Measurements from ENCODE around the gene TICAM2.

The TICAM2 gene

GRCh38 chr5:115568668-115569067 is 33.6 kb downstream of the TICAM2 start:
- DNase-seq (ENCODE audit: low read depth in 3 of 3): no peak

- DNase-seq (ENCODE audit: low read depth in 3 of 3): no peak
These were observed 37.0 kb downstream of the TICAM2 start for GRCh38 chr5:115565233-115565632.

GRCh38 chr5:115561176-115561575 is 41.1 kb downstream of the TICAM2 start:
- no peak for DNase-seq (ENCODE audit: low read depth in 3 of 3)

GRCh38 chr5:115559524-115559923 is 42.8 kb downstream of the TICAM2 start:
- DNase-seq (ENCODE audit: low read depth in 3 of 3): no peak

- no peak for DNase-seq (ENCODE audit: low read depth in 3 of 3)
These were observed 43.8 kb downstream of the TICAM2 start for GRCh38 chr5:115558388-115558956.

GRCh38 chr5:115557667-115558387 is 44.5 kb downstream of the TICAM2 start:
- no peak for DNase-seq (ENCODE audit: low read depth in 3 of 3)

- no peak for DNase-seq (ENCODE audit: low read depth in 3 of 3)
These were observed 46.0 kb downstream of the TICAM2 start for GRCh38 chr5:115556276-115556675.

GRCh38 chr5:115555084-115555633 is 47.1 kb downstream of the TICAM2 start:
- no peak for DNase-seq (ENCODE audit: low read depth in 3 of 3)

- no peak for DNase-seq (ENCODE audit: low read depth in 3 of 3)
These were observed 49.2 kb downstream of the TICAM2 start for GRCh38 chr5:115553082-115553481.

GRCh38 chr5:115551415-115551814 is 50.9 kb downstream of the TICAM2 start:
- no peak for DNase-seq (ENCODE audit: low read depth in 3 of 3)

- DNase-seq (ENCODE audit: low read depth in 3 of 3): no peak
These were observed 53.1 kb downstream of the TICAM2 start for GRCh38 chr5:115549154-115549553.

- no peak for DNase-seq (ENCODE audit: low read depth in 3 of 3)
These were observed 53.6 kb downstream of the TICAM2 start for GRCh38 chr5:115548683-115549082.

- no peak for DNase-seq (ENCODE audit: low read depth in 3 of 3)
These were observed 56.9 kb downstream of the TICAM2 start for GRCh38 chr5:115545351-115545882.

GRCh38 chr5:115544436-115545350 is 57.6 kb downstream of the TICAM2 start, which contains the start of gene FEM1C:
FEM1C (minus strand) TSS chr5:115544775; CDS start chr5:115543493, 1,282 bp downstream.
- peak; percentile 96 to 98 (median 98) for DNase-seq (ENCODE audit: low read depth in 3 of 3)

GRCh38 chr5:115544043-115544435 is 58.2 kb downstream of the TICAM2 start:
- peak; percentile 20 to 54 (median 30) for DNase-seq (ENCODE audit: low read depth in 3 of 3)

GRCh38 chr5:115543365-115544042 is 58.8 kb downstream of the TICAM2 start:
- DNase-seq (ENCODE audit: low read depth in 3 of 3): peak in 2 of 3 experiments; percentile 17 to 23

GRCh38 chr5:115542651-115543364 is 59.5 kb downstream of the TICAM2 start:
- no peak for DNase-seq (ENCODE audit: low read depth in 3 of 3)

GRCh38 chr5:115542086-115542485 is 60.2 kb downstream of the TICAM2 start:
- DNase-seq (ENCODE audit: low read depth in 3 of 3): no peak

- DNase-seq (ENCODE audit: low read depth in 3 of 3): no peak
These were observed 60.7 kb downstream of the TICAM2 start for GRCh38 chr5:115541611-115542010.

- DNase-seq (ENCODE audit: low read depth in 3 of 3): no peak
These were observed 66.7 kb downstream of the TICAM2 start for GRCh38 chr5:115535479-115536035.

All from stimulated activated CD4-positive, alpha-beta T cell treated with anti-CD3 and anti-CD28 coated beads, TNF-alpha, amount 100 ng/mL, for 24 hours (primary cell).